WERI-Rb-1 (cell line): ENCODE data around the gene NXN.

Experiments
- DNase-seq: peaks from one replicate; pipeline ENCODE4 v3.0.0-alpha.2; 2020
- H3K27ac ChIP-seq: fragments of 250-450 bp; sonication (Bioruptor Pico); 2 replicates; pipeline ENCODE4 v1.5.1; 2020; ENCODE audit warnings: mild to moderate bottlenecking, moderate library complexity
- H3K27me3 ChIP-seq: fragments of 250-450 bp; sonication (Bioruptor Pico); 2 replicates; pipeline ENCODE4 v1.5.1; 2021; ENCODE audit warnings: mild to moderate bottlenecking, low read depth, moderate library complexity; ENCODE audit not compliant: insufficient read depth, severe bottlenecking
- H3K36me3 ChIP-seq: fragments of 250-450 bp; sonication (Bioruptor Pico); 2 replicates; pipeline ENCODE4 v1.5.1; 2020; ENCODE audit warnings: mild to moderate bottlenecking, moderate library complexity
- H3K4me3 ChIP-seq: 2 replicates; pipeline ENCODE4 v1.5.1; 2011; ENCODE audit warnings: low read depth, mild to moderate bottlenecking, control low read depth, low read length
- H3K9me3 ChIP-seq: fragments of 250-450 bp; sonication (Bioruptor Pico); 2 replicates; pipeline ENCODE4 v1.5.1; 2021; ENCODE audit warnings: mild to moderate bottlenecking, moderate library complexity; ENCODE audit not compliant: severe bottlenecking
- TF ChIP-seq, protein P1 (sequence below): IDR thresholded peaks from 2 replicates; pipeline ENCODE4 v1.5.1; 2011; ENCODE audit warnings: low read depth, mild to moderate bottlenecking, control low read depth, inconsistent platforms, low read length

The NXN gene

DNA sequence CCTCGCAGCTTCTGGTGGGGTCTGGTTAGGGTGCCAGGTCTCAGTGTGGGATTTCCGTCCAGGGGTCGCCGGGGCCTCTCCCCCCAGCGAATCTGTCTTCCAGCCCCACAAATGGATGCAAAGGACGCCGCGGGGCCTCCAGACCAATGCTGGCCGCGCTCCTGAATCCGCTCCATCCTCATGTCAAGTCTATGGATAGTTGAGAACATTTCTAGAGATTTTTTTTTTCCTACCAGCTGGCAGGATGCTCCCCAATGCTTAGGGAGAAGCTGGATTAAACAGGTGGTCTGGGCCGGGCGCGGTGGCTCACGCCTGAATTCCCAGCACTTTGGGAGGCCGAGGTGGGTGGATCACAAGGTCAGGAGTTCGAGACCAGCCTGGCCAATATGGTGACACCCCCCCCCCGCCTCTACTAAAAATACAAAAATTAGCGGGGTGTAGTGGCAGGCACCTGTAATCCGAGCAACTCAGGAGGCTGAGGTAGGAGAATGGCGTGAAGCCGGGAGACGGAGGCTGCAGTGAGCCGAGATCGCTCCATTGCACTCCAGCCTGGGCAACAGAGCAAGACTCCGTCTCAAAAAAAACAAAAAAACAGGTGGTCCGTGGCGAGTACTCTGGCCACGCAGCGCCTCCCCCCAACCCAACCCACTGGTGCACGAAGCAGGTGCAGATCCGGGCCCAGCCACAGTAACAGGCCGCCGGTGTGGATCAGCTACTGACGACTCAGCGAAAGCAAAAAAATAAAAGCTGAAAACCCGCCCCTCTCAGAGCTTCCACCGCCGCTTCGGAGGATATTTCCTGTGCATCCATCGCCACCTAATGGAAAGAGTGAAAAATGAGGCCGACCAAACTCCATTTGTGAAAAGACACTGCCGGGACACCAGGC lies 1.1 kb upstream of the NXN start:
- DNase-seq, result peak; percentile 77

DNA sequence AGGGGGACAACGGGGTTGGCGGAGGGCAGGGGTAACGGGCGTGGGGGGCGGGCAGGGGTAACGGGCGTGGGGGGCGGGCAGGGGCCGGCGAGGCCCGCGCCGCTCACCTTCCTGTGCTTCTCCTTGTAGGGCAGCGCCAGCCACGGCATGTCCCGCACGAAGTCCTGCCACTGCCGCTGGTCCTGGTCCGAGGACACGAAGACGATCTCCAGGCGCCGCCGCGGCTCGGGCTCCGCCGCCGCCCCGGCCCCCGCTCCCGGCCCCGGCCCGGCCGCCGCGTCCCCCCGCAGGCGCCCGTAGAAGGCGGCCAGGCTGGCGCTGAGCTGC lies 401 bp downstream of the NXN start:
- Histone ChIP-seq H3K4me3 (peak overlapping the region; percentile 55), H3K9me3 (no peaks in the 10 kb centered on the region), H3K27me3 (no peaks in the 10 kb centered on the region), H3K36me3 (no peaks in the 10 kb centered on the region; the same call in 1 of the 2 replicates), H3K27ac (peak overlapping the region; percentile 84)
- TF ChIP-seq, protein P1, sequence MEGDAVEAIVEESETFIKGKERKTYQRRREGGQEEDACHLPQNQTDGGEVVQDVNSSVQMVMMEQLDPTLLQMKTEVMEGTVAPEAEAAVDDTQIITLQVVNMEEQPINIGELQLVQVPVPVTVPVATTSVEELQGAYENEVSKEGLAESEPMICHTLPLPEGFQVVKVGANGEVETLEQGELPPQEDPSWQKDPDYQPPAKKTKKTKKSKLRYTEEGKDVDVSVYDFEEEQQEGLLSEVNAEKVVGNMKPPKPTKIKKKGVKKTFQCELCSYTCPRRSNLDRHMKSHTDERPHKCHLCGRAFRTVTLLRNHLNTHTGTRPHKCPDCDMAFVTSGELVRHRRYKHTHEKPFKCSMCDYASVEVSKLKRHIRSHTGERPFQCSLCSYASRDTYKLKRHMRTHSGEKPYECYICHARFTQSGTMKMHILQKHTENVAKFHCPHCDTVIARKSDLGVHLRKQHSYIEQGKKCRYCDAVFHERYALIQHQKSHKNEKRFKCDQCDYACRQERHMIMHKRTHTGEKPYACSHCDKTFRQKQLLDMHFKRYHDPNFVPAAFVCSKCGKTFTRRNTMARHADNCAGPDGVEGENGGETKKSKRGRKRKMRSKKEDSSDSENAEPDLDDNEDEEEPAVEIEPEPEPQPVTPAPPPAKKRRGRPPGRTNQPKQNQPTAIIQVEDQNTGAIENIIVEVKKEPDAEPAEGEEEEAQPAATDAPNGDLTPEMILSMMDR, result no peak
- no peak for DNase-seq

More for the DNA sequence above, 1.1 kb upstream of the NXN start:
- H3K36me3 ChIP-seq, result no peaks in the 10 kb centered on the region; the same call in 1 of the 2 replicates
- H3K4me3 ChIP-seq, result peak overlapping the region; percentile 60
- H3K9me3 ChIP-seq, result no peaks in the 10 kb centered on the region
- TF ChIP-seq, protein P1, result peak; percentile 56
- H3K27ac ChIP-seq, result peak overlapping the region; percentile 74
- H3K27me3 ChIP-seq, result no peaks in the 10 kb centered on the region

DNA sequence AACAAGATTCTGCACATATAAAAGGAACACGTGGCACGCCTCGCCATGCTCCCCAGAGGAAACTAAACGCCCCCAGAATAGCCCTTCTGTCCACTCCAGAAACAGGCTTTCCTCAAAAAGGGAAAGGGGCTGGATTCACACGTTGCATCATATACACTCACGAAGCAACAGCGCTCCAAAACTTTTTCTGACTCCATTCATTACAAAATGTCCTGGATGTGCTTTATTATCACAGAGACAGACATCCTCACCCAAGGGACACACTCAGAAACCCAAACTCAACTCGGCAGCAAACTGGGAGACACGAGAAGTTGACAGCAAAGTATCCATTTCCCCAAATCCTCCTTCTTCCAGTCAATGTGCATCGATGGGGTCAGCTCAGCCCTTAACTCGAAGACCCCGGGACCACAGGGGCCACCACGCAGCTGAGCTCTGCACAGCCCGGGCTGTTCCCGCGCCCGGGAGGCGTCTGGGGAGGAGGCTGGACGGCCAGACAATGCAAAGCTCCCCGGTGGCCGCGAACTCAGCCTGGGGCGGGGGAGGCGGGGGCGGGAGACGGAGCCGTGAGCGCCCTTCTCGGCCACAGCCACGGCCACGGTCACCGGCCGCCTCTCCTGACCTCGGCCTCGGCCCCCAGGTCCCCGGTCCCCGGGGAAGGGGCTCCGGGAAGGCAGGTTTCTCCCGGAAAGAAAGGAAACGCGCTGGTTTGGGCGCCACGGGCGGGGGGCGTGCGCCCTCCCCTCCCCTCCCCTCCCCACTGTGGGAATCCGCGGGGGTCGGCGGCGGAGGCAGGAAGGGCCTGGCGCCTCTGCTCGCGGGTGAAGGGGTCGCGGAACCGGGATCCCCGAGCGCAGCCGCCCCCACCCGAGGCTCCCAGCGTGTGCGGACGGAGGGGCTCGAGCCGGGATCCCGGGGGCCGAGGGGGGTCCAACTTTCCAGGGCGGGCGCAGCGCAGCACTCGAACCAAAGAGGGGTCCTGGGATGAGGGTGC lies 1.2 kb downstream of the NXN start:
- TF ChIP-seq, protein P1, result no peak
- no peaks in the 10 kb centered on the region for H3K27me3 ChIP-seq
- H3K4me3 ChIP-seq, result peak overlapping the region; percentile 86
- DNase-seq, result peak; percentile 46
- H3K36me3 ChIP-seq, result no peaks in the 10 kb centered on the region; the same call in 1 of the 2 replicates
- no peaks in the 10 kb centered on the region for H3K9me3 ChIP-seq
- H3K27ac ChIP-seq, result peak overlapping the region; percentile 91

DNA sequence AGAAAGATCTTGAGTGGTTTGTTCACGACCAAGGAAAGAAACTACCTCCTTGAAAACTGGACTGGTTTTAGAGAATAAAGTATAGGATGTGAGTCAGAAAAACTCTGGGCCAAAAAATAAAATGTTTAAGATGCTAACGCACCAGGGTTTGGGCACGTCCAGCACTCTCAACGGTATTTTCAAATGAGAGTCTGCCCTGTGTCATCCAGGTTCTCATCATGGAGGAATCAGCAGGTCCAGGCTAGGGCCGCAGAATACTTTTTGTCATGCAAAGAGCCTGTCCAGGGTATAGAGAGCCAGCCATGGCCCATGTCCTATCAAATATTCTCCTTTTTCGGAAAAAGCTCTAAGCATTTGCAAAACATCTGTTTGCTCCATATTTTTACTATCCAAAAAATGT lies 2.4 kb downstream of the NXN start:
- H3K4me3 ChIP-seq, result no peak overlapping the region
- no peaks in the 10 kb centered on the region for H3K9me3 ChIP-seq
- H3K36me3 ChIP-seq, result no peaks in the 10 kb centered on the region; the same call in 1 of the 2 replicates
- DNase-seq, result no peak
- H3K27ac ChIP-seq, result no peak overlapping the region
- TF ChIP-seq, protein P1, result no peak
- no peaks in the 10 kb centered on the region for H3K27me3 ChIP-seq

DNA sequence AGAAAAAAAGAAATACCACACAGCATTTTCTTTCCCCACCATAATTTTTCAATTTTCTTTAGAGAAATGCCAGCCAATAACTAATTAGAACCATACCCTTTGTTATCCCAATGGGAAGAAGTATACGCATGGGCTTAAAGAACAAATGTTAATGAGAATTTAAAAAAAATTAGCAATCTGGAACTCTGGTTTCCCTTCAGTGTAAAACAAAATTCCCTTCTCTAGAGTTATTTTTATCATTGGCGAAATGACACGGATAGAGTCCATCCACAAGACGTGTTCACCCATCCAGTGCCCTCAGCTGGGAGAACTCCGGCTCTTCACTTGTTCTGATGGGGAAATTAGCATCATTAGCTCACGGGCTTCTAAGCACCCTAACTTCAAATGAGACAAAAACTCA lies 3.3 kb downstream of the NXN start:
- no peaks in the 10 kb centered on the region; the same call in 1 of the 2 replicates for H3K36me3 ChIP-seq
- no peaks in the 10 kb centered on the region for H3K27me3 ChIP-seq
- no peak for DNase-seq
- no peak overlapping the region for H3K4me3 ChIP-seq
- H3K9me3 ChIP-seq, result no peaks in the 10 kb centered on the region
- TF ChIP-seq, protein P1, result no peak
- H3K27ac ChIP-seq, result no peak overlapping the region
